GM12874 (cell line): Measurements from ENCODE around the gene ST8SIA6.

Experiments
- TF ChIP-seq, protein P1 (sequence below): IDR thresholded peaks from 2 replicates; pipeline ENCODE4 v1.5.1; 2011; ENCODE audit warnings: low read depth, mild to moderate bottlenecking, control low read depth, low read length, moderate library complexity; ENCODE audit not compliant: insufficient read depth

The ST8SIA6 gene

DNA sequence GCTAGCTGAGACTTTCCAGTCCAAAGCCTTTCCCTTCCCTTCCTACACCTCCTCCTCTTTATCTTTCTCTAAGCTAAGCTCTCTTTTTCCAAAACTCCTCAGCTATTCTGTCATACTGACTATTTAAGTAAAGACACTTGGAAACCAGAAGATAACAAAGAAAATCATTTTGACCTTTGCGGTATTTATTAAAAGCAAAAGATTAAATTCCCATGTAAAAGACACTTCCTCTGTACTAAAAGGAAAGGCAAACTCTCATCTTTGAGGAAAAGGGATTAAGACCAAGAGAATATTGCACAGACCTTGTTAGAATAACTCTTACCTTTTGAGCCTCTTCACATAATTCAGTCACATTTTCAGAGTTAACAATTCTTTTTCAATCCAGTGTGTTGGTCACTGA is 15.8 kb downstream of the ST8SIA6 start:
- TF ChIP-seq, protein P1, sequence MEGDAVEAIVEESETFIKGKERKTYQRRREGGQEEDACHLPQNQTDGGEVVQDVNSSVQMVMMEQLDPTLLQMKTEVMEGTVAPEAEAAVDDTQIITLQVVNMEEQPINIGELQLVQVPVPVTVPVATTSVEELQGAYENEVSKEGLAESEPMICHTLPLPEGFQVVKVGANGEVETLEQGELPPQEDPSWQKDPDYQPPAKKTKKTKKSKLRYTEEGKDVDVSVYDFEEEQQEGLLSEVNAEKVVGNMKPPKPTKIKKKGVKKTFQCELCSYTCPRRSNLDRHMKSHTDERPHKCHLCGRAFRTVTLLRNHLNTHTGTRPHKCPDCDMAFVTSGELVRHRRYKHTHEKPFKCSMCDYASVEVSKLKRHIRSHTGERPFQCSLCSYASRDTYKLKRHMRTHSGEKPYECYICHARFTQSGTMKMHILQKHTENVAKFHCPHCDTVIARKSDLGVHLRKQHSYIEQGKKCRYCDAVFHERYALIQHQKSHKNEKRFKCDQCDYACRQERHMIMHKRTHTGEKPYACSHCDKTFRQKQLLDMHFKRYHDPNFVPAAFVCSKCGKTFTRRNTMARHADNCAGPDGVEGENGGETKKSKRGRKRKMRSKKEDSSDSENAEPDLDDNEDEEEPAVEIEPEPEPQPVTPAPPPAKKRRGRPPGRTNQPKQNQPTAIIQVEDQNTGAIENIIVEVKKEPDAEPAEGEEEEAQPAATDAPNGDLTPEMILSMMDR: no peak

DNA sequence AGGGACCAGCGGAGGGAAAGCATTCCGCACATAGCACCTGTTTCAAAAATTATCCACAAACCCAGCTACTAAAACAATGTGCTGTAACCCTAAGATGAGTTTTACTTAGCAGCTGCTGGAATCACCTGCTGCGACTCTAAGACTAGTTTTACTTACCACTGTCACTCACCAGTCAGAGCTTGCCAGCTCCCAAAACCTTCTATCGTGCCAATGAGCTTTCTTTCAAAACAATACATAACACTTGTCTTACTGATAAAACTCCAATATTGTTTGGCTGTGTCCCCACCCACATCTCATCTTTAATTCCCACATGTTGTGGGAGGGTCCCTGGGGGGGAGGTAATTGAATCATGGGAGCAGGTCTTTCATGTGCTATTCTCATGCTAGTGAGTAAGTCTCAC is 18.4 kb downstream of the ST8SIA6 start:
- TF ChIP-seq, protein P1: no peak

DNA sequence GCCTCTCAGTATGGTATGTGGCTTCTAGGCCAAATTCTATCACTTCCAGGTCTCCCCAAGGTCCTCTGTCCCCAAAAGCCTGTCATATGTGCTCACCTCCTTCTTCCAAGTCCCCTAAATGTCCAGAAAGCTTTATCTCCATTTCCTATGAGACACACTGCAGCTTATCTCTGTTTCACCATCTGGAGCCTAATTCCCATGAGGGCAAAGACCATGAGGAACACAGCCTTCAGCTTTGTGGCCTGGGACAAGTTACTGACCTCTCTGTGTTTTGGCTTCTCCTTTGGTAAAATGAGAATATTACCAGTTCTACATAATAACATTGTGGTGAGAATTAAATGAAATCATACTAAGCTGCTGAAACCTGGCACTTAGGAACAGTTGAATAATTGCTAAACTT is 19.2 kb downstream of the ST8SIA6 start:
- TF ChIP-seq, protein P1: no peak

DNA sequence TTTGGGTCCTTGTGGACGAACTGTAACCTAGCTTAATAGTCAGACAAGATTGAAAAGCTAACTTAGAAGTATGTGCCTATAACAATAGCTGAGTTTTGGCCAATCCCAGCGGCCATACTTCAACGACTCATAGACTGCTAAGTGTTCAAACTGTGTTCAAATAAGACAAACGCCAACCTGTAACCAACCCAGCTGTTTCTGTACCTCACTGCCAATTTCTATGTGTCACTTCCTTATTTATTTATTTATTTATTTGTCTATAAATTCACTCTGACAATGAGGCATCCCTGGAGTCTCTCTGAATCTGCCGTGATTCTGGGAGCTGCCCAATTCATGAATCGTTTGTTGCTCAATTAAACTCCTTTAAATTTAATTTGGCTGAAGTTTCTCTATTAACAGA is 21.7 kb downstream of the ST8SIA6 start:
- TF ChIP-seq, protein P1: no peak

DNA sequence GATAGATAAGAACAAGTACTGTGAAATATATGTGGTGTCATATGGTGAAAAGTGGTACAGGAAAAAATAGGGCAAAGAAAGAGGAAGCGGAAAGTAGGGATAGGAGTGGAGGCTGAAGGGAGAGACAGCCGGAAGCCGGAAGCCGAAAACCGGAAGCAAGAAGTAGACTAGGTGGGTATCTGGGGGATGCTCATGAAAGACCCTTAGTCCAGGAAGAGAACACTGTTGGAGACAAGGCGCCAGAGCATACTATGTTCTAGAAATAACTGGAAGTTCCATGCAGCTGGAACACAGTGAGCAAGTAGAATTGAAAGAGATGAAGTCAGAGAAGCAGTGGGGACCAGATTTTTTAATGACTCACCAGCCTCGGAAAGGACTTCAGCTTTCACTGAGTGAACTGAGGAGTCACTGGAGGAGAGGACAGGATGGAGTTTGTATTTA is 22.5 kb downstream of the ST8SIA6 start:
- TF ChIP-seq, protein P1: no peak

DNA sequence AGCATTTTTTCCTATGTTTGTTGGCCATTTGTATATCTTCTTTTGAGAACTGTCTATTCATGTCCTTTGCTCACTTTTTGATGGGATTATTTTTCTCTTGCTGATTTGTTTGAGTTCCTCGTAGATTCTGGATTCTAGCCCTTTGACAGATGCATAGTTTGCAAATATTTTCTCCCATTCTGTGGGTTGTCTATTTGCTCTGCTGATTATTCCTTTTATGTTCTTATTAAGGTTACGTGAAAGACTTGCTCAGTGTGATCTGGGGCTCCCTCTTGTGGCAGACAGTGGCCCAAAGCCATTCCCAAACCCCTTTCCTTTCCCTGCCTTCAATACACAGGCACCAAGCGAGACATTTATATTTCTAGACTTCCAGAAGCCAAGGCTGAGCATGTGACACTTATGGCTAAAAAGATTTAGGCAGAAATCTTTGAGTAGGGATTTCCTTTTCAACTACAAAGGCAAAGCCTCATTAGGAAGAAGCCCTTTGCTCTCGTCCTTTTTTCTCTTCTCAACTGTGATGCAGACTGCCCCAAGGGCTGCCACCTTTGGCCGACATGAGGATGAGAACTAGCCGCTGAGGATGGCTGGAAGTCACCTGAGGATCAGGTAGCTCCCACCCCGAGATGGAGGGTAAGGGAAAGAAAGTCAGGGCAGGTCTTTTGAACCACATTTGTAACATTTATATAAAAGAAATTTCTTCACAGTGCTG is 23.6 kb downstream of the ST8SIA6 start:
- TF ChIP-seq, protein P1: peak; percentile 81

DNA sequence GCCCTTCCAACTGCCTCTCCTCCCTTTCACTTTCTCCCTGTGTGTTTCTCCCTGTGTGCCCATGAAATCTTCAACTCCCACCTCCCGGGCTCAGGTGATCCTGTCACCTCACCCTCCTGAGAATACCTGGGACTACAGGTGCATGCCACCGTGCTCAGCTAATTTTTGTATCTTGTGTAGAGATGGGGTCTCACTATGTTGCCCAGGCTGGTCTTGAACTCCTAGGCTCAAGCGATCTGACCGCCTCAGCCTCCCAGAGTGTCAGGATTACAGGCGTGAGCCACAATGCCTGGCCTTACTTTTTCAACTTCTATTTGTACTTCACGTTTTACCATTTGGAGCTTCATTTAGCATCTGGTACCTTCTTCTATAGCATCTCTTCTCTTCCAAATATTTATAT is 24.9 kb downstream of the ST8SIA6 start:
- TF ChIP-seq, protein P1: no peak
